ENCODE measurements around the gene RASGRF2.

Gene RASGRF2

DNA sequence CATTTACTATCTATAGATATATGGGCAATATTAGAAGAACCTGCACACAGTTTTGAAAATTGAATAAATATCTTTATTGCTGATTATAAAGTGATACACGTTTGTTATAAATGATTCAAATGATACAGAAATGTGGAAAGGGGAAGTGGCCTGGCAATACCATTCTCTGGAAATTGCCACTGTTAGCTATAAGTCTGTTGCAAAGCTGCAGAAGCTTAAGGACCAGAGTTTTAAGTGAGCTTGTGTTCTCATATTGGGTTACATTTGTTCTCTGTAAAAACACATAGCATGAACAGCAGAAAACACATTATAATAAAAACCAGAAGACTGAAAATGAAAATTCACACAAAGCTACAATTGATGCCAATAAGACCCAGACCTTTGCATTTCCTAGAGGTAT lies 59.6 kb downstream of the RASGRF2 start:
- no peak overlapping the region for H3K4me3 ChIP-seq (ENCODE audit: low read depth, low read length)
- TF ChIP-seq, protein P1, sequence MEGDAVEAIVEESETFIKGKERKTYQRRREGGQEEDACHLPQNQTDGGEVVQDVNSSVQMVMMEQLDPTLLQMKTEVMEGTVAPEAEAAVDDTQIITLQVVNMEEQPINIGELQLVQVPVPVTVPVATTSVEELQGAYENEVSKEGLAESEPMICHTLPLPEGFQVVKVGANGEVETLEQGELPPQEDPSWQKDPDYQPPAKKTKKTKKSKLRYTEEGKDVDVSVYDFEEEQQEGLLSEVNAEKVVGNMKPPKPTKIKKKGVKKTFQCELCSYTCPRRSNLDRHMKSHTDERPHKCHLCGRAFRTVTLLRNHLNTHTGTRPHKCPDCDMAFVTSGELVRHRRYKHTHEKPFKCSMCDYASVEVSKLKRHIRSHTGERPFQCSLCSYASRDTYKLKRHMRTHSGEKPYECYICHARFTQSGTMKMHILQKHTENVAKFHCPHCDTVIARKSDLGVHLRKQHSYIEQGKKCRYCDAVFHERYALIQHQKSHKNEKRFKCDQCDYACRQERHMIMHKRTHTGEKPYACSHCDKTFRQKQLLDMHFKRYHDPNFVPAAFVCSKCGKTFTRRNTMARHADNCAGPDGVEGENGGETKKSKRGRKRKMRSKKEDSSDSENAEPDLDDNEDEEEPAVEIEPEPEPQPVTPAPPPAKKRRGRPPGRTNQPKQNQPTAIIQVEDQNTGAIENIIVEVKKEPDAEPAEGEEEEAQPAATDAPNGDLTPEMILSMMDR (IDR thresholded peaks at IDR 0.05; ENCODE audit: low read depth, low read length, missing control alignments), result no peak
- no peak for DNase-seq (ENCODE audit: low read depth)
- in situ Hi-C loops (cut with HindIII; ENCODE audit: low sequenced_read_pairs), result loop anchor here (10.0 kb wide), 1 partner anchor 65 kb away; no protein-coding TSS in a partner anchor

DNA sequence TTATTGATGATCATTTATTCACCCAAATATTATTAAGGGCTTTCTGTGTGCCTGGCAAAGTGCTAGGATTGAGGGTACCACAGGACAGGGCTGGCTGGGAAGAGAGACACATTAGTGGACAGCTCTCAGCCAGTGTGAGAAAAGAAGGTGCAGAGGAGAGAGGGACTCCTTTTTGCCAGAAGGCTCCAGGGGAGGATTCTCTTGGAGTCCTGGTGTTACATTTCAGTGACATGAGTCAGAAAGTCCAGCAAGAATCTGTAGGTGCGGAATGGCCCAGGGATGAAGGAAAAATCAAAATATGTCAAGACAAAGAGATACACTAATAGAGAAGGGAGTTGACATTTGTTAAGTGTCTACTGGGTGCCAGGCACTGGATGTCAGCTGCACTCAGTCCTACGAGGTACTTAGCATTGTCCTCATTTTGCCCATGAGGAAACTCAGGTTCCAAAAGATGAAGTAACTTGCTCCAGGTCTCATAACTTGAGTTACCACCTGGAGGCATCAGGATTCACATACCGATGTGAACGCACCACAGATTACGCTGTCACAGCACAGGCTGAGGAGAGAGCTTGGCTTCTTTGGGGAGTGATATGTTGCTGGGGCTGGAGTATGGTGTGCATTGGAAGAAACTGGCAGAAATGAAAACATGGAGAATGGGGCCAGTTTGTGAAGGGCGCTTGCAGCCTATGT lies 60.5 kb downstream of the RASGRF2 start:
- DNase-seq (ENCODE audit: low read depth), result no peak
- H3K4me3 ChIP-seq (ENCODE audit: low read depth, low read length), result no peak overlapping the region
- TF ChIP-seq, protein P1 (IDR thresholded peaks at IDR 0.05; ENCODE audit: low read depth, low read length, missing control alignments), result no peak
- in situ Hi-C loops (cut with HindIII; ENCODE audit: low sequenced_read_pairs), result no loop called here

DNA sequence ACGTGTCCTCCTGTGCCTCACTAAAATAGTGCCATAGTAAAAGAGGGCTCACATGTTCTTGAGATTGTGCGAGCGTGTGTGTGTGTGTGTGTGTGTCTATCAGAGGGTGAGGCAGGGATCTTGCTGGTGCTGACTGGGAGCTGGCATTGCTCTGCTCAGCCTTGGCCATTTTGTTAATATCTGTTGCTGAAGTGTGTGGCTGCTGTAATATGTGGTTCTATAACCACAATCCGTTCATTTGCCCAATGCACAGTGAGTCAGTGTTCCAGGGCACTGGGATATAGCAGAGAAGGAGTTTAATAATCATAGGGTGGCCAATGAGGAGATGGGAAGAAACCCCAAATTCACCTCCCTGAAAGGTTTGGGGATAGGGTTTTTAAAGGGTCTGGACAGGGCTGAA lies 61.3 kb downstream of the RASGRF2 start:
- no peak overlapping the region for H3K4me3 ChIP-seq (ENCODE audit: low read depth, low read length)
- no peak for DNase-seq (ENCODE audit: low read depth)
- in situ Hi-C loops (cut with HindIII; ENCODE audit: low sequenced_read_pairs), result no loop called here
- TF ChIP-seq, protein P1 (IDR thresholded peaks at IDR 0.05; ENCODE audit: low read depth, low read length, missing control alignments), result no peak

DNA sequence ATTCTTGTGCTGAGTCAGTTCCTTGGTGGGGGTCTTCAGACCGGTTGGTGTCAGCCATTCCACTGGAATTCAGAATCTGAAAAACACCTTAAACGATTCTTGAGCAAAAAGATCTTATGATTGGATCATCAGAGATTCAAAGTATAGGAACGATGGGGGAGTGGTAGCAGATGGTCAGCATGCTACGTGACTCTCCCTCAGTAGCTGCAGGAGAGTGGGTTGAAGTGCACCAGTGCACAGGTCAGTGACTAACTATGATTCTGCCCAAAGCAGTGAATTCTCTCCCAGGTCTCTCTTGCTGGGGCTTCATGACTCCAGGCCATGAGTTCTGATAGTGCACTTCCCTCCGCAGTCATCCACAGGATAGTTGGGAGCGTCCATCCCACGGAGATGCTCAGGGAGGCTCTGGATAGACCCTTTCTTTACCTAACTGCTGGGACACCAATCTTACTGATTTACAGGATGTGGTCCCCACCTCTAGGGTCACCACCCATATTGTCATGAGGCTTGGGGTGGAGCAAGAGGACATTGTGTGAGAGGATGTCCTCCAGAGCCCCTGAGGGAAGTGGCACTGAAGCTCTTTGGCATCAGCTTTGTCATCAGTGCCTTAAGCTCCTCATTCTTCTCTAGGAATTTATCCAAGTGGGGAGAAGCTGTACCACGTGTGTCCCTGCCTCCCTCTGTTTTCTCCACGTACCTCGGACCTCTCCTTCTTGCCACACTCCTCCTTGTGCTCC lies 62.0 kb downstream of the RASGRF2 start:
- no peak for DNase-seq (ENCODE audit: low read depth)
- in situ Hi-C loops (cut with HindIII; ENCODE audit: low sequenced_read_pairs), result no loop called here
- no peak overlapping the region for H3K4me3 ChIP-seq (ENCODE audit: low read depth, low read length)
- TF ChIP-seq, protein P1 (IDR thresholded peaks at IDR 0.05; ENCODE audit: low read depth, low read length, missing control alignments), result no peak

DNA sequence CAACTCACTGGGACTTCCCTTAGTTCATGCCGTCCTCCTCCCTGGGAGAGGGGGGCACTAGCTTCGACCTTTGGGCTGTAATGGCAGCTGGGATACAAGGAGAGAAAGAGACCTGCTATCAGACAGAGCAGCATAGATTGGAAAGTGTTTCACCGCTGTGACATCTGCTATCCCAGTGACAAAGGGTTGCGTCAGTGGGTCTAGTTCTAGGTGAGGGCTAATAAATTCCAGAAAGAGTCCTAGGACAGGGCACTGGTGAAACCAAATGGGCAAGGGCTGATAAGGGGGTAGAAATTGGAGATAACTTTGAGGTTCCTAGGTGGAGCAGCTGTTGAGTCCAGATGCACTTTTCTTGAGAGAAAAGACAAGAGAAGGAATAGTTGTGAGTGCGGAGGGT lies 62.5 kb downstream of the RASGRF2 start:
- in situ Hi-C loops (cut with HindIII; ENCODE audit: low sequenced_read_pairs), result no loop called here
- DNase-seq (ENCODE audit: low read depth), result no peak
- no peak overlapping the region for H3K4me3 ChIP-seq (ENCODE audit: low read depth, low read length)
- TF ChIP-seq, protein P1 (IDR thresholded peaks at IDR 0.05; ENCODE audit: low read depth, low read length, missing control alignments), result no peak

DNA sequence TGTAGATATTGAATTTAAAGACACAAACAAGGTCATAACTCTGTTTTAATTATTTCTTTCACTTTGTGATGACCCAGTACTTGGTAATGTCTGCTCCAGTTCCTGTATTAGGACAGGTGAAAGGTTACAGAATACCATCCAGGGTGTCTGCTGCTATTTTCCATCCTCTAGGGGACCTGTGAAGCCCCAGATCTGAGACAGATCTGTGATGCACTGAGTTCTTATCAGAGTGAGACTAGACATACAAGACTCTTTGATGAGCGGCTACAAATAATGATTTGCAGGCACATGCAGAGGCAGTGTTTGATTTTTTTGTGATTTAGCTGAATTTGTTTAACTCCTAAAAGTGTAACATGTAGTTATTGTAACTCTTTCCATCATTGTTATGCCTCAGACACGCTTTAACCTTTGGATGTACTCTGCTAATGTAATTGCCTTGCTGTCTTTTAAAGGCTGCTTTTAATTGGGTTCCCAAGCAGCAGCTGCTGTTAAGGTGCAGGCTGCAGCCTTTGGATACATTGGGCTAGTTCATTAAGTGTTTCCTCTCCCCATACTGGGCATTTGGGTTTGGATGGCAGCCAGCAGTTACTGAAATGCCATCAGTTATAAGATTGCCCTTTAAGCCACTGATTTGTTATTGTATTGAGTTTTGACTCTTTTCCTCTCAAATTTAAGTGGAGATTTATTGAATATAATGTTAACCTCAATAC lies 63.3 kb downstream of the RASGRF2 start:
- DNase-seq (ENCODE audit: low read depth), result no peak
- no peak overlapping the region for H3K4me3 ChIP-seq (ENCODE audit: low read depth, low read length)
- in situ Hi-C loops (cut with HindIII; ENCODE audit: low sequenced_read_pairs), result no loop called here
- TF ChIP-seq, protein P1 (IDR thresholded peaks at IDR 0.05; ENCODE audit: low read depth, low read length, missing control alignments), result no peak
